ENCODE measurements around the gene PIGM. TPM values are rescaled to one million over a fixed set of nuclear protein-coding genes. Genes with fewer than 3 reads are reported as not detected.
A peak's percentile ranks its signal among the peaks of the same experiment; 100 is the strongest.

The PIGM gene
- total and polyA plus RNA-seq, 2 experiments from 2014 or later = 5.0 TPM

DNA sequence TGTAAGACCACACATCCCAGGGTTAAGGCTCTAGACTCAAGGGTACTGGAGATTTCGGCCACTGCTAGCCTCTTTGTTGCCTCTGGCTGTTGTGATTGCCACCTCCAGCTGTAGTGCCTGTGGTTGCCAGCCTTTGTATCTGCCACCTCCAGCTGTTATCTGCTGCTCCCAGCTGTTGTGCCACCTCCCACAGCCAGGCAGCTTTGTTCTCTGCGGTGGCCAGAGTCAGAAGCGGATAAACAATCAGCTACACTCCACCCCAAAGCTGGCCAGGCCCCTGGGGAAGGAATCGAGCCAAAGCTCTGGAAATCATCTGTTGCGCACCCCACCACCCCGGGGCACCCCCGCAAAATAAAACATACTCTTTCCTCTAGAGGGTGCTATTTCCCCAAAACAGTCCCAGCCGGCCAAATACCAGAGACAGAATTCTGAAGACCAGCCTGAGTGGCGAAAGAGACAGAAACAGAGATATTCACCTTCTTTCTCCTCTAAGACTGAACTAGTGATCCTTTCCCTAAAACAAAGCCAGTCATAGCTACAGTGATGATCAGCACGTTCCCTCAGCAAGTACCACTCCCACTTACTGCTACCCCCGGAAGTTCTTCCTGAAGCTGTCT, 14.8 kb upstream of the PIGM start:
- no peaks in the 10 kb centered on the region for H4K20me1 ChIP-seq (replicated peaks; ENCODE audit: insufficient read depth)
- ATAC-seq (peak; percentile 93), DNase-seq (ENCODE audit: low spot score) (peak; percentile 84)
- Mint-ChIP-seq H3K9me3 (no peaks in the 10 kb centered on the region), H3K27me3 (ENCODE audit: insufficient read depth, low read depth, poor library complexity) (peaks cover 6% of the 10 kb centered on the region), H3K4me1 (peaks cover 29% of the 10 kb centered on the region), H3K4me3 (peak overlapping the region; percentile 13; the same call in 2 of the 3 replicates), H3K36me3 (ENCODE audit: low read depth) (0 out of 3 replicates have a peak, but pooled peaks cover 3% of the 10 kb centered on the region), H3K27ac (0 out of 2 replicates have a peak overlapping the region, but pooled peaks have one; percentile 19)
- TF ChIP-seq CTCF (conservative IDR thresholded peaks at IDR 0.05; ENCODE audit: low read depth in 2 of 2) (peak; percentile 82 to 85), NANOG (IDR thresholded peaks at IDR 0.05; ENCODE audit: borderline replicate concordance) (no peak), ZNF114 (CRISPR knock-in tag; IDR thresholded peaks at IDR 0.05) (no peak), POLR2AphosphoS5 (IDR thresholded peaks at IDR 0.05; ENCODE audit: low read depth) (no peak), CREB1 (CRISPR knock-in tag; IDR thresholded peaks at IDR 0.05; ENCODE audit: low read depth) (no peak), EZH2 (IDR thresholded peaks at IDR 0.05; ENCODE audit: low read depth, unreplicated experiment) (no peak), ZNF331 (CRISPR knock-in tag; IDR thresholded peaks at IDR 0.05; ENCODE audit: low read depth) (no peak), REST (IDR thresholded peaks at IDR 0.05; ENCODE audit: unreplicated experiment) (no peak), EZH2phosphoT487 (IDR thresholded peaks at IDR 0.05; ENCODE audit: unreplicated experiment) (no peak), JUNB (IDR thresholded peaks at IDR 0.05; ENCODE audit: unreplicated experiment) (no peak)
- TF ChIP-seq, protein P1, sequence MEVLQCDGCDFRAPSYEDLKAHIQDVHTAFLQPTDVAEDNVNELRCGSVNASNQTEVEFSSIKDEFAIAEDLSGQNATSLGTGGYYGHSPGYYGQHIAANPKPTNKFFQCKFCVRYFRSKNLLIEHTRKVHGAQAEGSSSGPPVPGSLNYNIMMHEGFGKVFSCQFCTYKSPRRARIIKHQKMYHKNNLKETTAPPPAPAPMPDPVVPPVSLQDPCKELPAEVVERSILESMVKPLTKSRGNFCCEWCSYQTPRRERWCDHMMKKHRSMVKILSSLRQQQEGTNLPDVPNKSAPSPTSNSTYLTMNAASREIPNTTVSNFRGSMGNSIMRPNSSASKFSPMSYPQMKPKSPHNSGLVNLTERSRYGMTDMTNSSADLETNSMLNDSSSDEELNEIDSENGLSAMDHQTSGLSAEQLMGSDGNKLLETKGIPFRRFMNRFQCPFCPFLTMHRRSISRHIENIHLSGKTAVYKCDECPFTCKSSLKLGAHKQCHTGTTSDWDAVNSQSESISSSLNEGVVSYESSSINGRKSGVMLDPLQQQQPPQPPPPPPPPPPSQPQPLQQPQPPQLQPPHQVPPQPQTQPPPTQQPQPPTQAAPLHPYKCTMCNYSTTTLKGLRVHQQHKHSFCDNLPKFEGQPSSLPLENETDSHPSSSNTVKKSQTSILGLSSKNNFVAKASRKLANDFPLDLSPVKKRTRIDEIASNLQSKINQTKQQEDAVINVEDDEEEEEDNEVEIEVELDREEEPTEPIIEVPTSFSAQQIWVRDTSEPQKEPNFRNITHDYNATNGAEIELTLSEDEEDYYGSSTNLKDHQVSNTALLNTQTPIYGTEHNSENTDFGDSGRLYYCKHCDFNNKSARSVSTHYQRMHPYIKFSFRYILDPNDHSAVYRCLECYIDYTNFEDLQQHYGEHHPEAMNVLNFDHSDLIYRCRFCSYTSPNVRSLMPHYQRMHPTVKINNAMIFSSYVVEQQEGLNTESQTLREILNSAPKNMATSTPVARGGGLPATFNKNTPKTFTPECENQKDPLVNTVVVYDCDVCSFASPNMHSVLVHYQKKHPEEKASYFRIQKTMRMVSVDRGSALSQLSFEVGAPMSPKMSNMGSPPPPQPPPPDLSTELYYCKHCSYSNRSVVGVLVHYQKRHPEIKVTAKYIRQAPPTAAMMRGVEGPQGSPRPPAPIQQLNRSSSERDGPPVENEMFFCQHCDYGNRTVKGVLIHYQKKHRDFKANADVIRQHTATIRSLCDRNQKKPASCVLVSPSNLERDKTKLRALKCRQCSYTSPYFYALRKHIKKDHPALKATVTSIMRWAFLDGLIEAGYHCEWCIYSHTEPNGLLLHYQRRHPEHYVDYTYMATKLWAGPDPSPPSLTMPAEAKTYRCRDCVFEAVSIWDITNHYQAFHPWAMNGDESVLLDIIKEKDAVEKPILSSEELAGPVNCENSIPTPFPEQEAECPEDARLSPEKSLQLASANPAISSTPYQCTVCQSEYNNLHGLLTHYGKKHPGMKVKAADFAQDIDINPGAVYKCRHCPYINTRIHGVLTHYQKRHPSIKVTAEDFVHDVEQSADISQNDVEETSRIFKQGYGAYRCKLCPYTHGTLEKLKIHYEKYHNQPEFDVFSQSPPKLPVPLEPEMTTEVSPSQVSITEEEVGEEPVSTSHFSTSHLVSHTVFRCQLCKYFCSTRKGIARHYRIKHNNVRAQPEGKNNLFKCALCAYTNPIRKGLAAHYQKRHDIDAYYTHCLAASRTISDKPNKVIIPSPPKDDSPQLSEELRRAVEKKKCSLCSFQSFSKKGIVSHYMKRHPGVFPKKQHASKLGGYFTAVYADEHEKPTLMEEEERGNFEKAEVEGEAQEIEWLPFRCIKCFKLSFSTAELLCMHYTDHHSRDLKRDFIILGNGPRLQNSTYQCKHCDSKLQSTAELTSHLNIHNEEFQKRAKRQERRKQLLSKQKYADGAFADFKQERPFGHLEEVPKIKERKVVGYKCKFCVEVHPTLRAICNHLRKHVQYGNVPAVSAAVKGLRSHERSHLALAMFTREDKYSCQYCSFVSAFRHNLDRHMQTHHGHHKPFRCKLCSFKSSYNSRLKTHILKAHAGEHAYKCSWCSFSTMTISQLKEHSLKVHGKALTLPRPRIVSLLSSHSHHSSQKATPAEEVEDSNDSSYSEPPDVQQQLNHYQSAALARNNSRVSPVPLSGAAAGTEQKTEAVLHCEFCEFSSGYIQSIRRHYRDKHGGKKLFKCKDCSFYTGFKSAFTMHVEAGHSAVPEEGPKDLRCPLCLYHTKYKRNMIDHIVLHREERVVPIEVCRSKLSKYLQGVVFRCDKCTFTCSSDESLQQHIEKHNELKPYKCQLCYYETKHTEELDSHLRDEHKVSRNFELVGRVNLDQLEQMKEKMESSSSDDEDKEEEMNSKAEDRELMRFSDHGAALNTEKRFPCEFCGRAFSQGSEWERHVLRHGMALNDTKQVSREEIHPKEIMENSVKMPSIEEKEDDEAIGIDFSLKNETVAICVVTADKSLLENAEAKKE (CRISPR knock-in tag; IDR thresholded peaks at IDR 0.05) = peak; percentile 30; the same call in 1 of the 2 replicates
- TF ChIP-seq, protein P2, sequence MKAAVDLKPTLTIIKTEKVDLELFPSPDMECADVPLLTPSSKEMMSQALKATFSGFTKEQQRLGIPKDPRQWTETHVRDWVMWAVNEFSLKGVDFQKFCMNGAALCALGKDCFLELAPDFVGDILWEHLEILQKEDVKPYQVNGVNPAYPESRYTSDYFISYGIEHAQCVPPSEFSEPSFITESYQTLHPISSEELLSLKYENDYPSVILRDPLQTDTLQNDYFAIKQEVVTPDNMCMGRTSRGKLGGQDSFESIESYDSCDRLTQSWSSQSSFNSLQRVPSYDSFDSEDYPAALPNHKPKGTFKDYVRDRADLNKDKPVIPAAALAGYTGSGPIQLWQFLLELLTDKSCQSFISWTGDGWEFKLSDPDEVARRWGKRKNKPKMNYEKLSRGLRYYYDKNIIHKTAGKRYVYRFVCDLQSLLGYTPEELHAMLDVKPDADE (IDR thresholded peaks at IDR 0.05) = no peak
- H3K4me3 ChIP-seq = peak overlapping the region; percentile 28; the same call in 1 of the 2 replicates
- peak overlapping the region; percentile 70 for H3K4me2 ChIP-seq
- 0 out of 2 replicates have a peak, but pooled peaks cover 6% of the 10 kb centered on the region for H3F3A ChIP-seq (replicated peaks; ENCODE audit: low read depth)
- H3K79me2 ChIP-seq (replicated peaks; ENCODE audit: insufficient read depth) = no peaks in the 10 kb centered on the region
- peaks cover 29% of the 10 kb centered on the region for H3K4me1 ChIP-seq (ENCODE audit: insufficient read depth)
- no peaks in the 10 kb centered on the region; the same call in 1 of the 2 replicates for H3K9me2 ChIP-seq (ENCODE audit: insufficient read depth)
- H3K36me3 ChIP-seq (ENCODE audit: insufficient read depth) = no peaks in the 10 kb centered on the region
- H3K27me3 ChIP-seq (ENCODE audit: insufficient read depth) = peaks cover 8% of the 10 kb centered on the region; the same call in 1 of the 2 replicates
- no peak overlapping the region; the same call in 1 of the 2 replicates for H3K27ac ChIP-seq (ENCODE audit: low read depth)
- peak overlapping the region; percentile 53 for H2AFZ ChIP-seq

All from GM23338 (cell line).